Activated T-cell treated with anti-CD3 and anti-CD28 coated beads, Interleukin-2, amount 50 U/mL, for 1 hour (primary cell): Measurements from ENCODE around the gene CABP7.
A peak's percentile ranks its signal among the peaks of the same experiment; 100 is the strongest.

ENCODE experiments used
- DNase-seq: peaks from one replicate; pipeline ENCODE4 v3.0.0-alpha.2; 2020

Gene CABP7

GRCh38 chr22:29719899-29720645 lies at the start of gene CABP7:
Gene CABP7 (plus strand): TSS chr22:29720003. CDS start chr22:29720425, 422 bp downstream.
- DNase-seq = no peak

- DNase-seq = no peak
Measured at GRCh38 chr22:29670626-29671025, 49.2 kb upstream of the CABP7 start.

- DNase-seq = no peak
Measured at GRCh38 chr22:29673361-29674066, 46.3 kb upstream of the CABP7 start.

GRCh38 chr22:29674121-29674520 lies 45.7 kb upstream of the CABP7 start:
- DNase-seq = no peak

- DNase-seq = no peak
Measured at GRCh38 chr22:29679316-29679715, 40.5 kb upstream of the CABP7 start.

GRCh38 chr22:29683536-29683935 lies 36.3 kb upstream of the CABP7 start:
- no peak for DNase-seq

GRCh38 chr22:29684244-29684643 lies 35.6 kb upstream of the CABP7 start:
- DNase-seq = no peak

- no peak for DNase-seq
Measured at GRCh38 chr22:29689206-29689879, 30.5 kb upstream of the CABP7 start.

- peak; percentile 33 for DNase-seq
Measured at GRCh38 chr22:29689880-29690213, 30.0 kb upstream of the CABP7 start.

- DNase-seq = no peak
Measured at GRCh38 chr22:29690476-29690875, 29.3 kb upstream of the CABP7 start.

GRCh38 chr22:29691636-29692326 lies 28.0 kb upstream of the CABP7 start:
- DNase-seq = no peak

- DNase-seq = no peak
Measured at GRCh38 chr22:29692327-29692640, 27.5 kb upstream of the CABP7 start.

- DNase-seq = no peak
Measured at GRCh38 chr22:29693161-29693560, 26.6 kb upstream of the CABP7 start.

- no peak for DNase-seq
Measured at GRCh38 chr22:29693671-29694070, 26.1 kb upstream of the CABP7 start.

GRCh38 chr22:29695129-29695926 lies 24.5 kb upstream of the CABP7 start:
- no peak for DNase-seq

GRCh38 chr22:29697853-29698598 lies 21.8 kb upstream of the CABP7 start:
- no peak for DNase-seq

GRCh38 chr22:29700206-29700899 lies 19.4 kb upstream of the CABP7 start:
- no peak for DNase-seq

- DNase-seq = no peak
Measured at GRCh38 chr22:29700900-29701154, 19.0 kb upstream of the CABP7 start.

GRCh38 chr22:29701155-29701999 lies 18.4 kb upstream of the CABP7 start:
- DNase-seq = no peak
